T1000 (cell line): ENCODE data around the gene KIF7.
"Not testable (repeated sequence)": the region's sequence is repeated elsewhere in the genome, so short reads cannot be mapped to it uniquely, and the experiment has no call there.

ENCODE experiments used
- DNase-seq: peaks from one replicate; lab custom pipeline; 2025; ENCODE audit warnings: mixed read lengths; lab: John Stamatoyannopoulos, UW

Gene KIF7

DNA sequence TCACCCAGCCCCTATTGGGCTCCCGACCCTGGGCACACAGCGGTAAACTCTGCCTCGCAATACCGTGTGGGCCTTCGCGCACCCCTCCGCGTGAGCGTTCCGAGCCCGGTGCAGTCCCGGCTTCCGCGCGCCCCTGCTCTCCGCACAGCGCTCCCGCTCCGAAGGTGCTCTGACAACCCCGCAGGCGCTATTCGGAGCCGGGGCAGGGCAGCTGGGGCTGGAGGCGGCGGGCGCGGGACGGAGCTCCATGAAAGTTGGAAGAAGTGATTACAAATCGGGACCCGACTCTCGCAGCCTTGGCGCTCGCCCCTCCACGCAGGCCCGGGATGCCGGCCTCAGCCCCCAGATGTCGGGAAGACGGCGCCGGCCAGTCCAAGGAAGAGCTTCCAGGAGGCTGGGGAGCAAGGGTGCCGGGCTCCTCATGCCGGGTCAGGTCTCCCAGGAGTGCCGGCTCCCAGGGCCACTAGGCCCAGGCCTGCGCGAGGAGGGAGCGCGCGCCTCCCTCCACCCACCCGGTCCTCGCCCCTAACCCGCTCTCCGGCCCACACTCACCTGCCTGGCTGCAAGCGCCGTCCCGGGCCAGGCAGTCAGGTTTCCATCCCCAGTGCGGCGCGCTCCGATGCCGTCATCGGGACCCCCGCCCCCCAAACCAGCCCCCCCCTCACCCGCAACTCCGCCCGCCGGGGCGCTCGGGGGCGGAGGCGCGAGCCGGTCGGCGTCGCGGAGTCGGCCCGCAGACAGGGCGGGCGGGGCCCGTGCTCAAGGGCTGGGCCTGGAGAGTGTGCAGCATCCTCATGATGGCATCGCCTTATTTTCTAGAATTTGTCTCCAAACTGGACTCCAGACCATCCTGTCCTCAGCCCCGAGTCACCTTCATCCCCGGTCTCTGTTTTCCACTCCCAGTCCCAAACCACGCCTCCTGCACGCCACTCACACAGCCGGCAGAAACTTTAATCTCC lies at the start of gene KIF7:
TSS of gene KIF7 (minus strand) at position 621 of the 959 bp plus-strand sequence. CDS start 2,537 bp downstream, outside the sequence.
- peak; percentile 38 for DNase-seq

DNA sequence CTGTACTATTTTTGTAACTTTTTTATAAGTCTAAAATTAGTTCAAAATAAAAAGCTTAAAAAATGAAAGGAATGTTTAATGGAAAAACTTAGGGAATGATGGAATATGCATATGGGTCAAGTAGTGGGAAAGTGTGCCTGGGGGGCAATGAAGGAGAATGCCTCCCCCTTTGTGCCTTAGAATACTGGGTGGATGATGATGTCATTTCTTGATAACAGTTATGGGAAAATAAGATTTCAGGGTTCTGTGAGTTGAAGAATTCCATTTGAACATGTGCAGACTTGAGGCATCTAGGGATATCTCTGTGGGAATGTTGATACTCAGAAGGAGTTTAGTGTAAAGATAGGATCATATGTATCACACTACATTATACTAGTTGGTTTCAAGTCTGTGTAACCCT lies 49.1 kb upstream of the KIF7 start:
- DNase-seq: no peak

DNA sequence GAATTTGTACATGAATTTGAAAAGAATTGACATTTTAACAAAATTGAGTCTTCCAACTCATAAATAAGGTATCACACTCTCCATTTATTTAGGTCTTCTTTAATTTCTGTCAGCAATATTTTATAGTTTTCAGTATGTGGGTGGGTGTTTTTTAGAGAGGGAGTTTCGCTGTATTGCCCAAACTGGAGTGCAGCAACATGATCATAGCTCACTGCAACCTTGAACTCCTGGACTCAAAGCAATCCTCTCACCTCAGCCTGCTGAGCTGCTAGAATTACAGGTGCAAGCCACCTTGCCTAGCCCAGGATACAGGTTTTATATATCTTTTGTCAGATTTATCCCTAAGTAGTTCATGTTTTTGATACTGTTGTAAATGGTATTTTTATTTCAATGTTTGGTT lies 39.9 kb upstream of the KIF7 start:
- no peak for DNase-seq

DNA sequence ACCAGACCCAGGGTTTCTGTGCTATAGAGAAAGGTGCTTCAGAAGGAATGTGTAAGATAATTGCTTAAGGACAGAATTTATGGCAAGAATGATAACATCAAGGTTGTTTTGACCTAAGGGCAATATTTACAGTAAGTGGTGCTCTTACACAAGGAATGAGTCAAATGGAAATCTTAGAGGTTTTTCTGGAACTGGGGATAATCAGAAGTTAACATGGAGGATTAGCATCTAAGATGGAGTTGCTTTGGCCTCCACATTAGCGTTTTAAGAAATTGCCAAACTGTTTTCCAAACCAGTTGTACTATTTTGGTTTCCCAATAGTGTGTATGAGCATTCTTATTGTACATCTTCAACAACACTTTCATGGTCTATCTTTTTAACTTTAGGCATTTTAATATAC lies 38.4 kb upstream of the KIF7 start:
- no peak for DNase-seq

DNA sequence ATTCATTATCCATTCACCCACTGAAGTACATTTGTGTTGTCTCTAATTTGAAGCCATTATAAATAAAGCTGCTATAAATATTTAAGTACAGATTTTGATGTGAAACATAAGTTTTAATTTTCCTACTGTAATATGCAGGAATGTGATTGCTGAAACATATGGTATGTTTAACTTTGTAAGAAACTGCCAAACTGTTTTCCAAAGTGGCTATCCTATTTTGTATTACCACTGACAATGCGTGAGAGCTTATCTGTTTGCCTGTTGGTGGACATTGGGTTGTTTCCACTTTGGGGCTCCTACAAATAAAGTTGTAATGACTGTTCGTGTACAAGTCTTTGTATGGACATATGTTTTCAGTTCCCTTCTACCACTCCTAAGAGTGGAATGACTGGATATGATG lies 37.8 kb upstream of the KIF7 start:
- no peak for DNase-seq

- peak; percentile 60 for DNase-seq
These were observed 35.3 kb upstream of the KIF7 start, which contains the start of the genes PEX11A and WDR93 for GRCh38 chr15:89690276-89691218. TSS of gene PEX11A (minus strand) at chr15:89690754. CDS start at chr15:89690632, 122 bp downstream. TSS of gene WDR93 (plus strand) at chr15:89690811. CDS start at chr15:89701747, 10,936 bp downstream.

- not testable (repeated sequence) for DNase-seq
These were observed 34.6 kb upstream of the KIF7 start for GRCh38 chr15:89689930-89690275.

DNA sequence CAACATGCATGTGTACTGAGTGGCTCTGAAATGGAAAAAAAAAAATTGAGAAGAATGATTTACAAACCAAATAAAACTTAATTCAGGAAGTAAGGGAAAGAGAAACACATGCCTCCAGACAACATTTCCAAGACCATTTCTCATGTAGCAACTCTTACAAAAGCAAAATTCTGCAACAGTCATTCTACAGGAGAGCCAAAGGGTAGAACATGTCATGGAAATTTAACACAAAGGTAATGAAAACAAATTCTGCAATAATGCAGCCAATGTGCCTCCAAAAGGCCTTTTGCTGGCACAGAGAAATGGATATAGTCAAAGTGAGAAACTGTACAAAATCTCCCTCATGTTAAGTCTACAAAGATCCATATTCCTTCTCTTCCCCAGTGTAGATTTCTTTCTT lies 31.3 kb upstream of the KIF7 start:
- no peak for DNase-seq

DNA sequence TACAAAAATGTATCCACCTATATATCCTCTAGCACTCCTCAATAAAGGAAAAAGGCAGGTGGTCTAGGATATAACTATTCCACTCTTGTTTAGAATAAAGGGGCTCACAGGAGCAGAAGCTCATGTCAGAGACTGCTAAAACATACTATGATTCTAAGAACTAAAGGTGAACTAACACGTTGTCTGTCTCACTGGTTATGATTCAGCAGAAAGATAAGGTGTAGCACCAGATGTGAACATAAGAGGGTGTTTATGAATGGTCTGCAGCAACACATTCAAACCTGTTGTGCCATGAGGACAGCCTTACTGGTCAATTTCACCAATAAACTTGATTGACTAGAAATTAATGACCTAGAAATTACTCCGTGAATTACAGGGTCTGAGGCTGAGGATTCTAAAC lies 30.7 kb upstream of the KIF7 start:
- no peak for DNase-seq

GRCh38 chr15:89681146-89681545 lies 25.9 kb upstream of the KIF7 start:
- DNase-seq: no peak

- no peak for DNase-seq
These were observed 25.1 kb upstream of the KIF7 start for GRCh38 chr15:89680282-89680873.

DNA sequence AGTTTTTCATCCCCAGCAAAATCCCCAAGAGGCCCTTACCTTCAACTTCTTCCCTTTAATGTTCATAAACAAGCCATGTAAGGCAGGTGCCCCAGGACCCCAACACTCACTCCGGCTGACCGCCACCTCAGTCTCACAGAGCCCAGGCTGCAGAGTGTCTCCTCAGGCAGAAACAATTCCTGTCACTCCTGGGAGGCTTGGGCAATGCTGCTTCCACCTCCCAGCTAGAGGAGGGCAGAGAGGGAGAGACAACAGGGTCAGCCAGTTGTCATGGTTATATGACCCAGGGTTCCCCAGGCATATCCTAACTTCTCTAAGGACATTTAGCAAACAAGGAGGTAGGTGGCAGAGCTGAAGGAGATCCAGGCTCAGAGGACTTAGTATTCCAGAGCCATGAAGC lies 23.9 kb upstream of the KIF7 start, which contains the start of gene PLIN1:
TSS of gene PLIN1 (minus strand) at position 156 of the 400 bp plus-strand sequence. CDS start 1,878 bp downstream, outside the sequence.
- DNase-seq: no peak

DNA sequence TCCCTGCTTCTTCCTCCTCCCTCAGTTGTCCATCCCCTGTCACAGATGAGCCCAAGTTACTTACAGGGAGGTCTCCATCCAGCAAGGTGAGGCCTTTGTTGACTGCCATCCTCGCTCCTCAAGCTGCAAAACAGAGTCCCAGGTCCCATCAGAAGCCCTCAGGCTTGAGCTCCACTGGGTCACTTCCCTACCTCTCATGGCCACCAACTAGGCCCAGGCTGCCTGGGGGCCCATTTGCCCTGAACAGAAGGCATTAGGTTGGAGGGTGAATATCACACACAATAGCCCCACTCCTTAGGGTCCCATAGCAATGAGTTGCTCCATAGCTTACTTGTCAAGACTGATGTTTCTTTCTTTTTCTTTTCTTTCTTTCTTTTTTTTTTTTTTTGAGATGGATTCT lies 22.1 kb upstream of the KIF7 start:
- no peak for DNase-seq

DNA sequence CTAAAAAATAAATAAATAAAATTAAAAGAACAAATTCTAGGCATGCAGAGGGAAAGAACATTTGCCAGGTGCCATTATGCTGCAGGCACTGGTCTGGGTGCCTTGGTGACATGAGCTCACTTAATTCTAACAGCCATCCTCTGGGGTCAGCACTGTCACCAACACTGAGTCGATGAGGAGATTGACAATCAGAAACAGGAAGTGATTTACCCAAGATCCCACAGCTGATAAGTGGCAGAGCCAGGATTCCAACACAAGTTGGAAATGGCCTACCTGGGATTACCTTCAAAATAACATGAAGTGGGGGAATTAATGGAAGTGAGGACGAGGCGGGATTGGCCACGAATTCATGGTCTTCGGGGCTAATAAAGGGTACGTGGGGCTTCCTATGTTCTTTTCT lies 20.3 kb upstream of the KIF7 start:
- DNase-seq: no peak

- DNase-seq: no peak
These were observed 19.3 kb upstream of the KIF7 start for GRCh38 chr15:89674526-89674925.

- no peak for DNase-seq
These were observed 17.9 kb upstream of the KIF7 start for GRCh38 chr15:89673165-89673512.

GRCh38 chr15:89672221-89673164 lies 17.2 kb upstream of the KIF7 start:
- no peak for DNase-seq

GRCh38 chr15:89671687-89672086 lies 16.4 kb upstream of the KIF7 start:
- DNase-seq: no peak

DNA sequence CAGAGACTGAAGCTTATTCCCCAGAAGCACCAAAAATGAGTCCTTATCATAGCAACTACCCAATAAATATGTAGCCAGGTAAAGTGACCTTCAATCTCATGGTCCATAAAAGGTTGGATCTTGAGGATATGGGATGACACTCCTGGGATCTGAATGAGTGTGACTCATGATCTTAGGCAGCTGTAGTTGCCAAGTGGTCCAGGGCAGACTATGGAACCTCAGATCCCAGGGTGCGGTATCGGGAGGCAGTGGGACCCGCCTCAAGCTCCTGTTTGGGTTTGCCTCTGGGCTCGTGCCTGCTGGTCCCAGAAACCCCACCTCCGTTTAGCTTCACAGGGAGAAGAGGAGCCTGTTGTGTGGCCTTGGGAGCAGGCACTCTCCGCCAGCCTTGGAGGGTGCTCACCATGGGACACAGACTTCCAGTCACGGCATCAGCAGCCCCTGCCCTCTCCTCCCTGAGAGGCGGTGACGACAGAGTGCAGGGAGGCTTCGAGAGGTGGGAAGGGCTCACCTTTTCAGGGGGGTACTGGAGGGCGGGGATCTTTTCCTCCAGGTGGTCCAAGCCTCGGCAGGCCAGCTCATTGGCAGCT lies 15.8 kb upstream of the KIF7 start:
- DNase-seq: no peak

- no peak for DNase-seq
These were observed 14.7 kb upstream of the KIF7 start for GRCh38 chr15:89669941-89670340.
